SK-MEL-5 (cell line): ENCODE results near the gene MRPS2. TPM values are rescaled to one million over a fixed set of nuclear protein-coding genes. Genes with fewer than 3 reads are reported as not detected.

Source experiments
- DNase-seq: peaks from one replicate; pipeline ENCODE4 v3.0.0-alpha.2; 2016; ENCODE audit warnings: low read depth, low spot score
- in situ Hi-C: cut with HindIII; loops from 2 replicates; pipeline ENCODE4 v1.10.0; 2016; ENCODE audit warnings: low sequenced_read_pairs, high pct_unique_total_duplicates, low pct_unique_long_range_greater_than_20kb
- total RNA-seq: library from RNA; depleted of rRNA; stranded (reverse); fragments of >200 nt; shearing (Covaris generic); gene quantifications from 2 replicates; pipeline ENCODE4 v1.2.3, GENCODE V29; 2014

Gene MRPS2
- total RNA-seq, 1 experiment from 2014 or later: 75.3 TPM

- peak; percentile 58 for DNase-seq
- in situ Hi-C loops: no loop called here
Measured at GRCh38 chr9:135478829-135479468, 21.5 kb upstream of the MRPS2 start.

DNA sequence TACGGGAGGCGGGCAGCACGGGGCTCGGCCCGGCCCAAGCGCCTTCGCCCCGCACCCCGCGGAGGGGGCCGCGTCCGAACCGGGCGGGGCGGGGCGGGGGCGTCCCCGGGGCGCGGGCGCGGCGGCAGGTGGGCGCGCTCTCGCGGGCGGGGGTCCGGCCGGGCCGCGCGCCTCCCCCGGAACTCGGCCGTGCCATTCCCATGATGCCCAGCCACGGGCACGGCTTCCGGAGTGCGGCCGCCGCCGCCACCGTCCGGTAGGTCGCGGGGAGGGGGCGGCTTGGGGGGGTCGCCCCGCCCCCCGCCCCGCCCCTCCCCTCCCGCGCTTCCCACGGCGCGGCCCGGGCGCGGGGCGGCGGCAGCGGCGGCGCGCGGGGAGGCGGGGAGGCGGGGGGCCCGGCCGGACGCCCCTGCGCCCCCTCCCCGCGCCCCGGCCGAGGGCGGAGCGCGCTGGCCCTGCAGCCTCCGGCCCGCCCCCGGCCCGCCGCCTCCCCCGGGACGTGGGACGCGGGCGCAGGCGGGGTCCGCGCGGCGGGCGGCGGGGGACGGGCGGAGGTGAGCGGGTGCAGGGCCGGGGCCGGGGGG, 20.9 kb upstream of the MRPS2 start, which contains the start of gene PPP1R26:
PPP1R26 (plus strand) TSS at position 314 of the 584 bp plus-strand sequence. CDS start 4,729 bp downstream, outside the sequence.
- in situ Hi-C loops: no loop called here
- DNase-seq: peak; percentile 52

GRCh38 chr9:135480071-135480939, 20.2 kb upstream of the MRPS2 start:
- peak; percentile 53 for DNase-seq
- in situ Hi-C loops: no loop called here

GRCh38 chr9:135480940-135481310, 19.6 kb upstream of the MRPS2 start:
- in situ Hi-C loops: no loop called here

DNA sequence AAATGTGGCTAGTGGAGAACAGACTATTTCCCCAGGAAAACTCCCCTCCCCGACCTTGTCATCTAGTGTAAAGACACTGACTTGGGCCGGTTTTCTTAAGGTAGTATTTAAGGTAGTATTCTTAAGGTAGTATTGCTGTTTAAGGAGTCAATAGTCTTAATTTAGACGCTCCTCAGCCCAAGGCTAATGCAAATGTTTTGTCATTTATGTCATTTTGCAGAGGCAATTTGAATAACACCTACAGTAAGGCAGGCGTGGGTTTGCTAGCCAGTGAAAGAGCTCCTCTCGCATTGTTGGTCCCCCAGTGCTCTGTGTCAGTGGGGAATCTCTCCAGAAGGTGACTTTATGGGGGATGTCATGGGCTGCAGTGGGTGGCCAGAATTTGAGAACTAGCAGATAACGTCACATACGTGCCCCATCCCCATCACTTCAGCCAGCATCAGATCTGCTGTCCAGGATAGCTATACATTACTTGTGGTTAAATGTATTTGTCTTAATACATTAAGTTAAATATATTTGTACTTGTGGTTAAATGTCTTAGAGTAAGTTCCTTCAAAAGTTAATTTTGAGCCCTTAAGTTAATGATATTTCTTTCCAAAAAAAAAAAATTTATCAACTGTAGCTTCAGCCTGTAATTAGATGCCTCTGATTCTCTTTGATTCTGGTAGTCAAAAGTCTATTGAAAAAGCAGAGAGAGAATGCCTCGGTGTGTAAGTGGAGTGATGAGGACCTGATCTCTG, 18.3 kb upstream of the MRPS2 start:
- no peak for DNase-seq
- in situ Hi-C loops: no loop called here

More at GRCh38 chr9:135480940-135481310, 19.6 kb upstream of the MRPS2 start:
- no peak for DNase-seq

- no peak for DNase-seq
- in situ Hi-C loops: no loop called here
Measured at GRCh38 chr9:135484460-135485277, 15.8 kb upstream of the MRPS2 start.

DNA sequence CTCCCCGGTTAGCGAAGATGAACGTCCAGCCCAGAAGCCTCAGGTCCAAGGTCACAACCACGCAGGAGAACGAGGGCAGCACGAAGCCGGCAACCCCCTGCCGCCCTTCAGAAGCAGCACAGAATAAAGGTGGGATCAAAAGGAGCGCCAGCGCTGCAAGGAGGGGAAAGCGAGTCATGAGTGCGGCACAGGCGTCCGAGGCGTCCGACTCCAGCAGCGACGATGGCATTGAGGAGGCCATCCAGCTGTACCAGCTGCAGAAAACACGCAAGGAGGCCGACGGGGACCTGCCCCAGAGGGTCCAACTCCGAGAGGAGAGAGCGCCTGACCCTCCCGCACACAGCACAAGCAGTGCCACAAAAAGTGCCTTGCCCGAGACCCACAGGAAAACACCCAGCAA, 15.1 kb upstream of the MRPS2 start:
- DNase-seq: no peak
- in situ Hi-C loops: no loop called here

DNA sequence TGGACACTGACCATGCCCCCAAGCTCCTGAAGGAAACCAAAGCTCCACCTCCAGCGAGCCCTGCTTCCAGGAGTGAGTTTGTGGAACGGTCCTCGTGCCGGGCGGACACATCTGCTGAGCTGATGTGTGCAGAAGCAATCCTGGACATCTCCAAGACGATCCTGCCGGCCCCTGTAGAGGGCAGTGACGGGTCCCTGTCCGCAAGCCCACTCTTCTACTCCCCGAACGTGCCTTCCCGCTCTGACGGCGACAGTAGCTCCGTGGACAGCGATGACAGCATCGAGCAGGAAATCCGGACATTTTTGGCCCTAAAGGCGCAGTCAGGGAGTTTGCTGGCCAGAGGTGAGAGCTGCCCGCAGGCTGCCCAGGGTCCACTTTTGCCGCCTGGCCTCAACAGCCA, 14.7 kb upstream of the MRPS2 start:
- in situ Hi-C loops: no loop called here
- no peak for DNase-seq

DNA sequence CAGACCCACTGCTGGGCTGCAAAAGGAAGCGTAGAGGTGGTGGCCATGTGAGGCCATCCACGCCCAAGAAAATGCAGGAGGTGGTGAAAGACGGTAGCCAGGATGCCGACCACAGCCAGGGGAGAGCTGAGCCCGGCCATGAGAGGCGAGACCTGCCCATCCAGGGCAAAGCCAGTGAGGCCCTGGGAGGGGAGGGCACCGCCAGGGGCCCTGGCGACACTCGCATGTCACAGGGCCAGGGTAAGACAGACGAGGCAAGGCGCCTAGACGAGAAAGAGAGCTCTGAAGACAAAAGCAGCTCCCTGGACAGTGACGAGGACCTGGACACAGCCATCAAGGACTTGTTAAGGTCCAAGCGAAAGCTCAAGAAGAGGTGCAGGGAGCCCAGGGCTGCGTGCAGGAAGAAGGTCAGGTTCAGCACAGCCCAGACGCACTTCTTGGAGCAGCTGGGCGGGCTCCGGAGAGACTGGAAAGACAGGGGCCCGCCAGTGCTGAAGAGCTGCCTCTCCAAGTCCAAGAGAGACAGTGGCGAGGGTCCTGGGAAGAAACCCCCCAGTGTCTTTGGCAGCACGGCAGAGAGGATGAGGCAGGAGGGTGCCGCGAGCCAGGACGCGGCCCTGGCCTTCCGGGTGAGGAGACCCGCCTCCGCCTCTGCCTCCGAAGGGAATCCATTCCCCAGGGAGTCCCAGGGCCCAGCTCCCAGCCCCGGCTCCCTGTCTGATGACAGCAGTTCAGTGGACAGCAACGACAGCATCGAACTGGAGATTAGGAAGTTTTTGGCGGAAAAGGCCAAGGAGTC, 14.0 kb upstream of the MRPS2 start:
- DNase-seq: no peak
- in situ Hi-C loops: no loop called here

- no peak for DNase-seq
- in situ Hi-C loops: no loop called here
Measured at GRCh38 chr9:135487281-135488012, 13.0 kb upstream of the MRPS2 start.

DNA sequence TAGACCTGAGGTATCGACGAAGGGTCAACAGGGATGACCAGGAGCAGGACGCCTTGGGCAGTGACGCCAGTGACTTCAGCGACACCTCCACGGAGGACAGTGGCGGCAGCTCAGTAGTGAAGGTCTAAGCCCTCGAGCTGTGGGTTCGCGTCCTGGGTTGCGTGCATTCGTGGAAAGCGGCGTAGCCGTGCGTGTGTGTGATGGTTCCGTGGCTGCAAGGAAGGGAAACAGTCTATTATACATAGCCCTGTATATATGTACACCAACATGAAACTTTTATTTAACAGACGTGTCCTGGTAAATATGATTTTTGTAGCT, 12.5 kb upstream of the MRPS2 start:
- no peak for DNase-seq
- in situ Hi-C loops: no loop called here

- in situ Hi-C loops: no loop called here
- DNase-seq: no peak
Measured at GRCh38 chr9:135488527-135488926, 12.0 kb upstream of the MRPS2 start.

- in situ Hi-C loops: no loop called here
- DNase-seq: no peak
Measured at GRCh38 chr9:135489188-135489906, 11.1 kb upstream of the MRPS2 start.

DNA sequence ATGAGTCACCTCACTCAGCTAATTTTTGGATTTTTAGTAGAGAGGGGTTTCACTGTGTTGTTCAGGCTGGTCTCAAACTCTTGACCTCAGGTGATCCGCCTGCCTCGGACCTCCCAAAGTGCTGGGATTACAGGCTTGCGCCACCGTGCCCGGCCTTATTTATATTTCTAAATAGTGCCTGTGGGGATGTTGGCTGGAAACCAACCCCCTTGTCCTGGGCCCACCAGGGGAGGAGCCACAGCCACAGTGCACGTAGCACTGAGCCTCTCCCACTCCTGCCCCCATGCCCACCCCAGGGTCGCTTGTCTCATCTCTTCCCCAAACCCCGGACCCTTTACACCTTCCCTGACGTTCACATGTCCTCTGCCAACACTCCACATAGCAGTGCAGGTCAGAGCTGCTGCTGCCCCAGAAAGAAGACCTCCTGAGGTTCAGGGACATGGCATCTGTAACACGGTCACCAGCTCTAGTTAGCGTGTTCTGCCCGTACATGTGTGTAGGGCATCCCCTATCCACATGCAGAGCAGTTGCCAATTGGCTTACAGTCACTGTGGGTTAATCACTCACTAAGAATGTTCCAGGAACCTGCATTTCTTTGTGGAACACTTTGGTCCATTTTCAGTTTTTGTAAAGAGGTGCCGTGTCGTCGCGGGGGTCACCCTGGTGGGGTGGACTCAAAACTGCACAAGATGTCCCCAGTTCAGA, 10.2 kb upstream of the MRPS2 start:
- in situ Hi-C loops: no loop called here
- no peak for DNase-seq

DNA sequence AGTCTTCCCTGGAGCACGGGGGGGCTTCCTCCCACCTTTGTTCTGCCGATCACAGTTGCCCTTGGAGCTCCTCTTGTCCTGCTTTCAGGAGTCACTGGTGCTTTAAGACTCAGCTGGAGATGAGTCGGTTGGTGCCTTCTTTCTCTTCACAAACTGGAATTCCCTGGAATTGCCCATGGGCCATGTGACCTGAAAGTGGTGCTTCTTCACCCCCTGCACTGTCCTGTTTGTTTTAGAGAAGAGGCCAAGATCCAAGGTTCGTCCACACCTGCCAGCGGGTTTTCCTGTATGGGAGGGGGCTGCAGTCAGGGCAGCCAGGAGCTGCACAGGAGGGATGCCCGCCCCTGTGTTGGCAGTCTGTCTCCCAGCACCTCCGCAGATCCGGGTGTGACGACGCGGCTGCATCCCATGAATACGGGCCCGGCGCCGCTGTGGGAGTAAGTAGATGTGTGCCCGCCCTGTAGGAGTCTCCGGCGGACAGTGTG, 9.5 kb upstream of the MRPS2 start:
- in situ Hi-C loops: no loop called here
- no peak for DNase-seq
